GM23338 (cell line): ENCODE data around the gene CNIH3. TPM values are rescaled to one million over a fixed set of nuclear protein-coding genes. Genes with fewer than 3 reads are reported as not detected.

Source experiments
- ATAC-seq: fragments of 200-7000 bp; cut with Tn5 transposase; 3 replicates; pipeline ENCODE4 v1.9.1; 2020
- DNase-seq: peaks from one replicate; pipeline ENCODE4 v3.0.0-alpha.2; 2015; ENCODE audit warnings: low spot score
- H2AFZ ChIP-seq: fragments of 200-600 bp; sonication (generic); 2 replicates; pipeline ENCODE4 v1.8.0; 2016; ENCODE audit warnings: antibody characterized with exemption, mild to moderate bottlenecking, moderate library complexity
- H3F3A ChIP-seq: fragments of 200-600 bp; sonication (generic); replicated peaks from 2 replicates; pipeline ENCODE4 v1.8.0; 2017; ENCODE audit warnings: antibody characterized with exemption, mixed run types, low read depth
- H3K27ac ChIP-seq: fragments of 200-600 bp; sonication (generic); 2 replicates; pipeline ENCODE4 v1.6.1; 2016; ENCODE audit warnings: low read depth
- H3K27me3 ChIP-seq: fragments of 200-600 bp; sonication (generic); 2 replicates; pipeline ENCODE4 v1.8.0; 2016; ENCODE audit warnings: mild to moderate bottlenecking, mixed run types, moderate library complexity; ENCODE audit not compliant: insufficient read depth
- H3K36me3 ChIP-seq: fragments of 200-600 bp; sonication (generic); 2 replicates; pipeline ENCODE4 v1.8.0; 2016; ENCODE audit warnings: mild to moderate bottlenecking; ENCODE audit not compliant: insufficient read depth
- H3K4me1 ChIP-seq: fragments of 200-600 bp; sonication (generic); 2 replicates; pipeline ENCODE4 v1.8.0; 2016; ENCODE audit warnings: mild to moderate bottlenecking, moderate library complexity; ENCODE audit not compliant: insufficient read depth
- H3K4me2 ChIP-seq: fragments of 200-600 bp; sonication (generic); 2 replicates; pipeline ENCODE4 v1.7.1; 2017; ENCODE audit warnings: mixed run types
- H3K4me3 ChIP-seq: fragments of 200-600 bp; sonication (generic); 2 replicates; pipeline ENCODE4 v1.6.1; 2016; ENCODE audit warnings: mixed run types
- H3K79me2 ChIP-seq: fragments of 200-600 bp; sonication (generic); replicated peaks from 2 replicates; pipeline ENCODE4 v1.8.0; 2017; ENCODE audit warnings: mild to moderate bottlenecking; ENCODE audit not compliant: insufficient read depth
- H3K9me2 ChIP-seq: fragments of 200-600 bp; sonication (generic); 2 replicates; pipeline ENCODE4 v1.8.0; 2017; ENCODE audit not compliant: insufficient read depth
- H4K20me1 ChIP-seq: fragments of 200-600 bp; sonication (generic); replicated peaks from 2 replicates; pipeline ENCODE4 v1.8.0; 2017; ENCODE audit warnings: mild to moderate bottlenecking; ENCODE audit not compliant: insufficient read depth
- H3K27ac Mint-ChIP-seq: 2 replicates; pipeline ENCODE4 v1.8.0; 2020; ENCODE audit warnings: inconsistent platforms, mild to moderate bottlenecking, moderate library complexity, mixed read lengths
- H3K27me3 Mint-ChIP-seq: 3 replicates; pipeline ENCODE4 v1.8.0; 2022; ENCODE audit warnings: low read depth, mild to moderate bottlenecking, moderate library complexity, mixed read lengths, inconsistent platforms; ENCODE audit not compliant: insufficient read depth, poor library complexity
- H3K36me3 Mint-ChIP-seq: 3 replicates; pipeline ENCODE4 v1.8.0; 2021; ENCODE audit warnings: low read depth, mild to moderate bottlenecking, inconsistent platforms, moderate library complexity, mixed read lengths
- H3K4me1 Mint-ChIP-seq: 3 replicates; pipeline ENCODE4 v1.8.0; 2020; ENCODE audit warnings: mild to moderate bottlenecking, inconsistent platforms, mixed read lengths
- H3K4me3 Mint-ChIP-seq: 3 replicates; pipeline ENCODE4 v1.8.0; 2021; ENCODE audit warnings: moderate library complexity, mild to moderate bottlenecking, inconsistent platforms, mixed read lengths
- H3K9me3 Mint-ChIP-seq: 3 replicates; pipeline ENCODE4 v1.8.0; 2020; ENCODE audit warnings: moderate library complexity, mild to moderate bottlenecking, inconsistent platforms, mixed read lengths
- CREB1 ChIP-seq: fragments of 250-450 bp; sonication (Bioruptor Pico); IDR thresholded peaks from 2 replicates; pipeline ENCODE4 v1.5.0; 2020; ENCODE audit warnings: low read depth, mild to moderate bottlenecking, moderate library complexity
- CTCF ChIP-seq, 2 experiments: fragments of 200-600 bp in 1 of 2; sonication (generic) in 1 of 2; conservative IDR thresholded peaks; 2 replicates each; pipeline versions ENCODE4 v1.5.1 to v1.6.1; 2016 to 2017; ENCODE audit warnings: antibody characterized with exemption in 2 of 2, low read depth in 2 of 2, mild to moderate bottlenecking in 2 of 2, moderate library complexity in 1 of 2
- ETS1 ChIP-seq: IDR thresholded peaks from 2 replicates; pipeline ENCODE4 v1.6.1; 2016; ENCODE audit warnings: antibody characterized with exemption
- EZH2 ChIP-seq: fragments of 200-600 bp; sonication (generic); IDR thresholded peaks from one replicate; pipeline ENCODE4 v1.8.0; 2017; ENCODE audit warnings: antibody characterized with exemption, mild to moderate bottlenecking, low read depth; ENCODE audit not compliant: unreplicated experiment
- EZH2phosphoT487 ChIP-seq: fragments of 200-600 bp; sonication (generic); IDR thresholded peaks from one replicate; pipeline ENCODE4 v1.8.1; 2018; ENCODE audit warnings: antibody characterized with exemption; ENCODE audit not compliant: unreplicated experiment
- JUNB ChIP-seq: IDR thresholded peaks from one replicate; pipeline ENCODE4 v1.6.1; 2016; ENCODE audit warnings: antibody characterized with exemption; ENCODE audit not compliant: unreplicated experiment
- NANOG ChIP-seq: IDR thresholded peaks from 2 replicates; pipeline ENCODE4 v1.6.1; 2016; ENCODE audit warnings: antibody characterized with exemption, borderline replicate concordance
- POLR2AphosphoS5 ChIP-seq: IDR thresholded peaks from 2 replicates; pipeline ENCODE4 v1.6.1; 2016; ENCODE audit warnings: antibody characterized with exemption, low read depth
- REST ChIP-seq: IDR thresholded peaks from one replicate; pipeline ENCODE4 v1.6.1; 2018; ENCODE audit warnings: antibody characterized with exemption; ENCODE audit not compliant: unreplicated experiment
- STAT1 ChIP-seq: IDR thresholded peaks from one replicate; pipeline ENCODE4 v1.6.1; 2016; ENCODE audit warnings: antibody characterized with exemption; ENCODE audit not compliant: unreplicated experiment
- ZNF114 ChIP-seq: fragments of 250-450 bp; sonication (Bioruptor Pico); IDR thresholded peaks from 2 replicates; pipeline ENCODE4 v1.5.0; 2020; ENCODE audit warnings: mild to moderate bottlenecking, moderate library complexity
- ZNF331 ChIP-seq: fragments of 250-450 bp; sonication (Bioruptor Pico); IDR thresholded peaks from 2 replicates; pipeline ENCODE4 v1.5.0; 2020; ENCODE audit warnings: low read depth, mild to moderate bottlenecking, moderate library complexity
- ZNF462 ChIP-seq: fragments of 250-450 bp; sonication (Bioruptor Pico); IDR thresholded peaks from 2 replicates; pipeline ENCODE4 v1.5.0; 2020; ENCODE audit warnings: mild to moderate bottlenecking, moderate library complexity
- polyA plus RNA-seq: library from polyadenylated mRNA; unstranded; fragments of >200 nt; fragmentation: Nextera tagmentation; extraction: Ambion mirVana; gene quantifications from 2 replicates; pipeline ENCODE4 v1.2.1, GENCODE V29; 2016
- total RNA-seq: library from RNA; depleted of rRNA; stranded (reverse); fragments of >200 nt; shearing (Covaris generic); gene quantifications from 2 replicates; pipeline ENCODE4 v1.2.3, GENCODE V29; 2014

The CNIH3 gene
- total and polyA plus RNA-seq, 2 experiments from 2014 or later = 3.6 to 5.1 TPM

GRCh38 chr1:224789311-224789710 is 173.2 kb downstream of the CNIH3 start:
- DNase-seq = no peak
- H3F3A ChIP-seq = no peaks in the 10 kb centered on the region
- no peaks in the 10 kb centered on the region for H3K36me3 ChIP-seq
- peaks cover 7% of the 10 kb centered on the region; the same call in 1 of the 2 replicates for H3K4me1 ChIP-seq
- H3K27me3 ChIP-seq = no peaks in the 10 kb centered on the region
- Mint-ChIP-seq H3K27me3 (no peaks in the 10 kb centered on the region), H3K4me3 (no peak overlapping the region), H3K36me3 (no peaks in the 10 kb centered on the region), H3K4me1 (peaks cover 6% of the 10 kb centered on the region; the same call in 1 of the 3 replicates), H3K27ac (no peak overlapping the region), H3K9me3 (no peaks in the 10 kb centered on the region; the same call in 2 of the 3 replicates)
- no peaks in the 10 kb centered on the region for H4K20me1 ChIP-seq
- no peaks in the 10 kb centered on the region for H3K79me2 ChIP-seq
- H3K9me2 ChIP-seq = peaks cover under 1% of the 10 kb centered on the region; the same call in 1 of the 2 replicates
- TF ChIP-seq ZNF462 (CRISPR knock-in tag) = no peak
- no peak for TF ChIP-seq CREB1 (CRISPR knock-in tag)
- no peak for TF ChIP-seq EZH2
- no peak for TF ChIP-seq POLR2AphosphoS5
- TF ChIP-seq ZNF114 (CRISPR knock-in tag) = no peak
- TF ChIP-seq ETS1 = no peak
- TF ChIP-seq CTCF (conservative IDR thresholded peaks at IDR 0.05; ENCODE audit: low read depth in 2 of 2) = no peak
- TF ChIP-seq JUNB = no peak
- no peak for TF ChIP-seq ZNF331 (CRISPR knock-in tag)
- no peak for TF ChIP-seq STAT1
- TF ChIP-seq REST = no peak
- no peak for TF ChIP-seq NANOG
- TF ChIP-seq EZH2phosphoT487 = no peak
- no peak overlapping the region for H3K4me2 ChIP-seq
- H3K27ac ChIP-seq = no peak overlapping the region
- no peak overlapping the region for H2AFZ ChIP-seq
- no peak for ATAC-seq
- no peak overlapping the region for H3K4me3 ChIP-seq
